Fibroblast of lung (primary cell): ENCODE results near the gene LRRC8E. TPM values are rescaled to one million over a fixed set of nuclear protein-coding genes. Genes with fewer than 3 reads are reported as not detected.

Source experiments
- DNase-seq, 2 donors: peaks; one replicate each; pipeline versions ENCODE4 v3.0.0 to v3.0.0-alpha.2; 2010; ENCODE audit warnings: low read depth in 2 of 2
- H2AFZ ChIP-seq: 2 replicates; pipeline ENCODE4 v1.5.1; 2012; ENCODE audit warnings: low read length, control low read depth, inconsistent platforms
- H3K27ac ChIP-seq: 2 replicates; pipeline ENCODE4 v1.5.1; 2011; ENCODE audit warnings: low read length, control low read depth; ENCODE audit not compliant: insufficient read depth
- H3K27me3 ChIP-seq: 2 replicates; pipeline ENCODE4 v1.5.1; 2011; ENCODE audit warnings: mild to moderate bottlenecking, low read length; ENCODE audit not compliant: control insufficient read depth, insufficient read depth
- H3K36me3 ChIP-seq: 2 replicates; pipeline ENCODE4 v1.5.1; 2011; ENCODE audit warnings: low read length; ENCODE audit not compliant: control insufficient read depth, insufficient read depth
- H3K4me1 ChIP-seq: 2 replicates; pipeline ENCODE4 v1.5.1; 2011; ENCODE audit warnings: low read length; ENCODE audit not compliant: control insufficient read depth, insufficient read depth; ENCODE audit errors: extremely low read depth
- H3K4me2 ChIP-seq: 2 replicates; pipeline ENCODE4 v1.5.1; 2011; ENCODE audit warnings: low read length, control low read depth; ENCODE audit not compliant: insufficient read depth; ENCODE audit errors: extremely low read depth
- H3K4me3 ChIP-seq, 4 experiments: fragments of 200-600 bp in 1 of 4; sonication (generic) in 1 of 4; replicated peaks in 1 of 4; 2 replicates each; pipeline ENCODE4 v1.5.1; 2011 to 2016; ENCODE audit warnings: low read length in 4 of 4, low read depth in 3 of 4, mild to moderate bottlenecking in 3 of 4, control low read depth in 2 of 4, inconsistent platforms in 1 of 4, mixed read lengths in 1 of 4; ENCODE audit not compliant: insufficient read depth in 1 of 4; ENCODE audit errors: control extremely low read depth in 1 of 4
- H3K79me2 ChIP-seq: 2 replicates; pipeline ENCODE4 v1.5.1; 2012; ENCODE audit warnings: mild to moderate bottlenecking, low read length, inconsistent platforms; ENCODE audit not compliant: control insufficient read depth, insufficient read depth
- H3K9ac ChIP-seq: 2 replicates; pipeline ENCODE4 v1.5.1; 2011; ENCODE audit warnings: mild to moderate bottlenecking, low read length, control low read depth; ENCODE audit not compliant: insufficient read depth
- H3K9me3 ChIP-seq: 2 replicates; pipeline ENCODE4 v1.5.1; 2012; ENCODE audit warnings: low read depth, low read length; ENCODE audit not compliant: control insufficient read depth, insufficient read depth
- H4K20me1 ChIP-seq: 2 replicates; pipeline ENCODE4 v1.5.1; 2011; ENCODE audit warnings: low read length; ENCODE audit not compliant: control insufficient read depth, insufficient read depth; ENCODE audit errors: extremely low read depth
- EZH2 ChIP-seq: IDR thresholded peaks from 2 replicates; pipeline ENCODE4 v1.5.1; 2012; ENCODE audit warnings: low read length, control low read depth, mild to moderate bottlenecking; ENCODE audit errors: missing control alignments
- polyA plus RNA-seq, 2 donors: library from polyadenylated mRNA; depleted of rRNA in 1 of 2; stranded (reverse) in 1 of 2; unstranded in 1 of 2; fragments of >200 nt; gene quantifications; 2 replicates each; pipeline ENCODE4 v1.2.1, GENCODE V29; 2011 to 2012; ENCODE audit warnings: missing spikeins in 1 of 2
- total RNA-seq: library from RNA; depleted of rRNA; stranded (reverse); fragments of >200 nt; gene quantifications from 2 replicates; pipeline ENCODE4 v1.2.1, GENCODE V29; 2014
- TF ChIP-seq, protein P1 (sequence below), 2 donors: IDR thresholded peaks in 1 of 2; conservative IDR thresholded peaks in 1 of 2; 1 replicate in 1 of 2; 2 replicates in 1 of 2; pipeline ENCODE4 v1.5.1; 2011 to 2012; ENCODE audit warnings: low read length in 2 of 2, control low read depth in 1 of 2, inconsistent platforms in 1 of 2, low read depth in 1 of 2, mild to moderate bottlenecking in 1 of 2

Gene LRRC8E
- total and polyA plus RNA-seq, 2 donors (not counting 1 experiment from before 2014, with no cell fraction given), result 3.0 to 3.7 TPM

DNA sequence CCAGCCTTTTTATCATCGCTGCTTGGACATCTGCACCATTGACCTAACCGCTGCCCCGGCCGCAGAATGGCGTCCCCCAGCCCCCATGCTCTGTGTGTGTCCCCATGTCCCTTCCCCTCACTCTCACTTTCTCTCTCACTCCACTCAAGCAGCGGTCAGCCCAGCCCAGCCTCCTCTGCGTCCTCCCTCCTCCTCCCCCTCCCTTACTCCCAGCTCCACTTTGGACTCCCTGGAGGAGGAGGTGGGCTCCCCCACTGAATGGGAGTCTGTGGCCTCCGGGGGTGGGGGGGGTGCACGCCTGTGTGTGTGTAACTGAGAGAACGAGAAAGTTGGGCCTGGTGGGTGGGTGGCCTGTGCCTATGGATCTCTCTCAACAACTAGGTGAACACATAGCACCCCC, 17.5 kb downstream of the LRRC8E start:
- no peaks in the 10 kb centered on the region for H3K9me3 ChIP-seq
- no peak overlapping the region for H3K4me2 ChIP-seq
- peaks cover 29% of the 10 kb centered on the region for H3K79me2 ChIP-seq
- no peak overlapping the region for H3K27ac ChIP-seq
- no peak overlapping the region for H3K4me3 ChIP-seq
- no peak for DNase-seq
- no peaks in the 10 kb centered on the region for H3K27me3 ChIP-seq
- H3K9ac ChIP-seq, result no peak overlapping the region
- no peak for TF ChIP-seq EZH2
- TF ChIP-seq, protein P1, sequence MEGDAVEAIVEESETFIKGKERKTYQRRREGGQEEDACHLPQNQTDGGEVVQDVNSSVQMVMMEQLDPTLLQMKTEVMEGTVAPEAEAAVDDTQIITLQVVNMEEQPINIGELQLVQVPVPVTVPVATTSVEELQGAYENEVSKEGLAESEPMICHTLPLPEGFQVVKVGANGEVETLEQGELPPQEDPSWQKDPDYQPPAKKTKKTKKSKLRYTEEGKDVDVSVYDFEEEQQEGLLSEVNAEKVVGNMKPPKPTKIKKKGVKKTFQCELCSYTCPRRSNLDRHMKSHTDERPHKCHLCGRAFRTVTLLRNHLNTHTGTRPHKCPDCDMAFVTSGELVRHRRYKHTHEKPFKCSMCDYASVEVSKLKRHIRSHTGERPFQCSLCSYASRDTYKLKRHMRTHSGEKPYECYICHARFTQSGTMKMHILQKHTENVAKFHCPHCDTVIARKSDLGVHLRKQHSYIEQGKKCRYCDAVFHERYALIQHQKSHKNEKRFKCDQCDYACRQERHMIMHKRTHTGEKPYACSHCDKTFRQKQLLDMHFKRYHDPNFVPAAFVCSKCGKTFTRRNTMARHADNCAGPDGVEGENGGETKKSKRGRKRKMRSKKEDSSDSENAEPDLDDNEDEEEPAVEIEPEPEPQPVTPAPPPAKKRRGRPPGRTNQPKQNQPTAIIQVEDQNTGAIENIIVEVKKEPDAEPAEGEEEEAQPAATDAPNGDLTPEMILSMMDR (conservative IDR thresholded peaks at IDR 0.05 in 1 of 2, IDR thresholded peaks at IDR 0.05 in 1 of 2; ENCODE audit: low read depth in 1 of 2, low read length in 2 of 2), result no peak
- no peak overlapping the region for H2AFZ ChIP-seq
- peaks cover 6% of the 10 kb centered on the region for H3K4me1 ChIP-seq
- peaks cover 16% of the 10 kb centered on the region for H3K36me3 ChIP-seq
- H4K20me1 ChIP-seq, result no peaks in the 10 kb centered on the region

- Histone ChIP-seq H4K20me1 (no peaks in the 10 kb centered on the region), H3K36me3 (peaks cover 21% of the 10 kb centered on the region), H3K27me3 (no peaks in the 10 kb centered on the region), H3K79me2 (peaks cover 29% of the 10 kb centered on the region), H3K9ac (no peak overlapping the region), H2AFZ (no peak overlapping the region), H3K4me3 (no peak overlapping the region), H3K4me2 (no peak overlapping the region), H3K9me3 (no peaks in the 10 kb centered on the region), H3K27ac (no peak overlapping the region), H3K4me1 (peaks cover 6% of the 10 kb centered on the region)
- TF ChIP-seq, protein P1 (conservative IDR thresholded peaks at IDR 0.05 in 1 of 2, IDR thresholded peaks at IDR 0.05 in 1 of 2; ENCODE audit: low read depth in 1 of 2, low read length in 2 of 2), result no peak
- no peak for TF ChIP-seq EZH2
- DNase-seq, result no peak
Measured at GRCh38 chr19:7907122-7907521, 18.8 kb downstream of the LRRC8E start.

- Histone ChIP-seq H3K27ac (no peak overlapping the region), H3K4me1 (peaks cover 6% of the 10 kb centered on the region), H3K9me3 (no peaks in the 10 kb centered on the region), H3K9ac (no peak overlapping the region), H3K27me3 (no peaks in the 10 kb centered on the region), H3K36me3 (peaks cover 23% of the 10 kb centered on the region), H3K4me2 (no peak overlapping the region), H2AFZ (no peak overlapping the region), H3K4me3 (no peak overlapping the region), H4K20me1 (no peaks in the 10 kb centered on the region), H3K79me2 (peaks cover 29% of the 10 kb centered on the region)
- TF ChIP-seq EZH2, result no peak
- TF ChIP-seq, protein P1 (conservative IDR thresholded peaks at IDR 0.05 in 1 of 2, IDR thresholded peaks at IDR 0.05 in 1 of 2; ENCODE audit: low read depth in 1 of 2, low read length in 2 of 2), result no peak
- no peak for DNase-seq
Measured at GRCh38 chr19:7907544-7907943, 19.2 kb downstream of the LRRC8E start.
